HL-60 (cell line): ENCODE results near the gene IL17RB.

Experiments
- GABPA ChIP-seq: IDR thresholded peaks from 2 replicates; pipeline ENCODE4 v1.6.1; 2012; ENCODE audit warnings: low read depth
- POLR2AphosphoS5 ChIP-seq: IDR thresholded peaks from 2 replicates; pipeline ENCODE4 v1.6.1; 2012; ENCODE audit warnings: low read depth
- SPI1 ChIP-seq: IDR thresholded peaks from 2 replicates; pipeline ENCODE4 v1.6.1; 2012; ENCODE audit warnings: low read depth, mild to moderate bottlenecking, borderline replicate concordance
- TF ChIP-seq, protein P1 (sequence below): IDR thresholded peaks from one replicate; pipeline ENCODE4 v1.5.1; 2011; ENCODE audit warnings: low read length, control low read depth, inconsistent platforms; ENCODE audit not compliant: insufficient read depth
- TF ChIP-seq, protein P2 (sequence below): IDR thresholded peaks from 2 replicates; pipeline ENCODE4 v1.6.1; 2012; ENCODE audit warnings: low read depth; ENCODE audit not compliant: insufficient replicate concordance

DNA sequence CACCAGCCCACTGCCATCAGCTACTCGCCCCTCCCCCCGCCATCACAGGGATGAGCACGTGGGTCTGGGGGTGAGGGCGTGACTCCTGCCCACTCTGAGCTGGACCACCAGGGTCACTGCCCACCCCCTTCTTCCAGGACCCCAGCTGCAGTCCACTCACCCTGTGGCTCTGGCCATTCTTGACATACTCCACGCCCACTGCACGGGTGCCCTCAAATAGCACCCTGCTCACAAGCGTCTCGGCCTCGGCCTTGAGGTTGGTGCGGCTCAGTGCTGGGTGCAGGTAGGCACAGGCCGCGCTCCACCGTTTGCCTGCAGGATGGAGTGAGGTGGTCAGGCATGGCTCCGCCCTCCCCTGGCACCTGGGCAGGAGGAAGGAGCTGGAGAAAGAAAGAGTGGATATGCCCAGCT, 24.0 kb upstream of the IL17RB start:
- TF ChIP-seq, protein P1, sequence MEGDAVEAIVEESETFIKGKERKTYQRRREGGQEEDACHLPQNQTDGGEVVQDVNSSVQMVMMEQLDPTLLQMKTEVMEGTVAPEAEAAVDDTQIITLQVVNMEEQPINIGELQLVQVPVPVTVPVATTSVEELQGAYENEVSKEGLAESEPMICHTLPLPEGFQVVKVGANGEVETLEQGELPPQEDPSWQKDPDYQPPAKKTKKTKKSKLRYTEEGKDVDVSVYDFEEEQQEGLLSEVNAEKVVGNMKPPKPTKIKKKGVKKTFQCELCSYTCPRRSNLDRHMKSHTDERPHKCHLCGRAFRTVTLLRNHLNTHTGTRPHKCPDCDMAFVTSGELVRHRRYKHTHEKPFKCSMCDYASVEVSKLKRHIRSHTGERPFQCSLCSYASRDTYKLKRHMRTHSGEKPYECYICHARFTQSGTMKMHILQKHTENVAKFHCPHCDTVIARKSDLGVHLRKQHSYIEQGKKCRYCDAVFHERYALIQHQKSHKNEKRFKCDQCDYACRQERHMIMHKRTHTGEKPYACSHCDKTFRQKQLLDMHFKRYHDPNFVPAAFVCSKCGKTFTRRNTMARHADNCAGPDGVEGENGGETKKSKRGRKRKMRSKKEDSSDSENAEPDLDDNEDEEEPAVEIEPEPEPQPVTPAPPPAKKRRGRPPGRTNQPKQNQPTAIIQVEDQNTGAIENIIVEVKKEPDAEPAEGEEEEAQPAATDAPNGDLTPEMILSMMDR: no peak
- TF ChIP-seq GABPA (no peak), POLR2AphosphoS5 (no peak), SPI1 (no peak)
- TF ChIP-seq, protein P2, sequence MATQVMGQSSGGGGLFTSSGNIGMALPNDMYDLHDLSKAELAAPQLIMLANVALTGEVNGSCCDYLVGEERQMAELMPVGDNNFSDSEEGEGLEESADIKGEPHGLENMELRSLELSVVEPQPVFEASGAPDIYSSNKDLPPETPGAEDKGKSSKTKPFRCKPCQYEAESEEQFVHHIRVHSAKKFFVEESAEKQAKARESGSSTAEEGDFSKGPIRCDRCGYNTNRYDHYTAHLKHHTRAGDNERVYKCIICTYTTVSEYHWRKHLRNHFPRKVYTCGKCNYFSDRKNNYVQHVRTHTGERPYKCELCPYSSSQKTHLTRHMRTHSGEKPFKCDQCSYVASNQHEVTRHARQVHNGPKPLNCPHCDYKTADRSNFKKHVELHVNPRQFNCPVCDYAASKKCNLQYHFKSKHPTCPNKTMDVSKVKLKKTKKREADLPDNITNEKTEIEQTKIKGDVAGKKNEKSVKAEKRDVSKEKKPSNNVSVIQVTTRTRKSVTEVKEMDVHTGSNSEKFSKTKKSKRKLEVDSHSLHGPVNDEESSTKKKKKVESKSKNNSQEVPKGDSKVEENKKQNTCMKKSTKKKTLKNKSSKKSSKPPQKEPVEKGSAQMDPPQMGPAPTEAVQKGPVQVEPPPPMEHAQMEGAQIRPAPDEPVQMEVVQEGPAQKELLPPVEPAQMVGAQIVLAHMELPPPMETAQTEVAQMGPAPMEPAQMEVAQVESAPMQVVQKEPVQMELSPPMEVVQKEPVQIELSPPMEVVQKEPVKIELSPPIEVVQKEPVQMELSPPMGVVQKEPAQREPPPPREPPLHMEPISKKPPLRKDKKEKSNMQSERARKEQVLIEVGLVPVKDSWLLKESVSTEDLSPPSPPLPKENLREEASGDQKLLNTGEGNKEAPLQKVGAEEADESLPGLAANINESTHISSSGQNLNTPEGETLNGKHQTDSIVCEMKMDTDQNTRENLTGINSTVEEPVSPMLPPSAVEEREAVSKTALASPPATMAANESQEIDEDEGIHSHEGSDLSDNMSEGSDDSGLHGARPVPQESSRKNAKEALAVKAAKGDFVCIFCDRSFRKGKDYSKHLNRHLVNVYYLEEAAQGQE: no peak
